HepG2 (cell line): ENCODE data around the gene GRHPR. TPM values are rescaled to one million over a fixed set of nuclear protein-coding genes. Genes with fewer than 3 reads are reported as not detected.

Experiments used
- ADNP ChIP-seq: sonication (generic); formaldehyde crosslinking; IDR thresholded peaks from 2 replicates; pipeline ENCODE4 v1.4.0; 2020; ENCODE audit warnings: missing genetic modification reagents
- ATM ChIP-seq: fragments of 450-650 bp; IDR thresholded peaks from 2 replicates; pipeline ENCODE4 v1.7.1; 2017; ENCODE audit warnings: mild to moderate bottlenecking, borderline replicate concordance
- BORCS8-MEF2B ChIP-seq: sonication (generic); formaldehyde crosslinking; IDR thresholded peaks from 2 replicates; pipeline ENCODE4 v1.8.0; 2022; ENCODE audit warnings: mild to moderate bottlenecking, missing genetic modification reagents
- ETV5 ChIP-seq: IDR thresholded peaks from 2 replicates; pipeline ENCODE4 v1.6.1; 2018; ENCODE audit warnings: missing biosample characterization, missing genetic modification reagents, inconsistent platforms, borderline replicate concordance
- EZH2 ChIP-seq: conservative IDR thresholded peaks from 2 replicates; pipeline ENCODE4 v1.6.1; 2012; ENCODE audit warnings: mild to moderate bottlenecking, low read depth, low read length, moderate library complexity
- GATAD2A ChIP-seq: IDR thresholded peaks from 2 replicates; pipeline ENCODE4 v1.6.1; 2016
- NFKBIZ ChIP-seq: IDR thresholded peaks from 2 replicates; pipeline ENCODE4 v1.6.1; 2018; ENCODE audit warnings: missing genetic modification reagents, missing compliant biosample characterization
- SAFB2 ChIP-seq: sonication (generic); formaldehyde crosslinking; IDR thresholded peaks from 2 replicates; pipeline ENCODE4 v1.5.1; 2020; ENCODE audit warnings: missing genetic modification reagents, low read depth, mild to moderate bottlenecking, borderline replicate concordance
- SMAD9 ChIP-seq: sonication (generic); formaldehyde crosslinking; IDR thresholded peaks from 2 replicates; pipeline ENCODE4 v1.5.1; 2020; ENCODE audit warnings: mild to moderate bottlenecking, missing genetic modification reagents
- polyA plus RNA-seq, 8 experiments: library from polyadenylated mRNA; depleted of rRNA in 3 of 8; stranded (reverse) in 7 of 8; unstranded in 1 of 8; fragments of >200 nt; fragmentation: Illumina TruSeq in 4 of 8; extraction: Trizol in 4 of 8; gene quantifications; 2 replicates each; pipeline versions ENCODE4 v1.2.1 to v1.2.3, GENCODE V29; 2011 to 2016; ENCODE audit warnings: low read depth in 4 of 8, missing spikeins in 1 of 8, mixed read lengths in 1 of 8; ENCODE audit not compliant: insufficient read depth in 1 of 8
- total RNA-seq, 5 experiments: library from RNA; depleted of rRNA; stranded (reverse); fragments of >200 nt; fragmentation: Illumina TruSeq; extraction: Trizol; gene quantifications; 2 replicates each; pipeline ENCODE4 v1.2.3, GENCODE V29; 2016; ENCODE audit warnings: low read depth in 1 of 5
- TF ChIP-seq, protein P1 (sequence below): sonication (generic); formaldehyde crosslinking; IDR thresholded peaks from 2 replicates; pipeline ENCODE4 v1.9.0; 2021; ENCODE audit warnings: missing genetic modification reagents, borderline replicate concordance
- TF ChIP-seq, protein P2 (sequence below): sonication (generic); formaldehyde crosslinking; IDR thresholded peaks from 2 replicates; pipeline ENCODE4 v1.4.0; 2020; ENCODE audit warnings: mild to moderate bottlenecking, missing genetic modification reagents
- TF ChIP-seq, protein P3 (sequence below): sonication (generic); formaldehyde crosslinking; conservative IDR thresholded peaks from 2 replicates; pipeline ENCODE4 v1.8.0; 2022; ENCODE audit warnings: low read depth, missing genetic modification reagents
- TF ChIP-seq, protein P4 (sequence below): sonication (generic); formaldehyde crosslinking; IDR thresholded peaks from 2 replicates; pipeline ENCODE4 v1.4.0; 2020; ENCODE audit warnings: mild to moderate bottlenecking, missing genetic modification reagents
- TF ChIP-seq, protein P5 (sequence below): IDR thresholded peaks from 2 replicates; pipeline ENCODE4 v1.6.1; 2016; ENCODE audit warnings: low read depth, missing genetic modification reagents, missing compliant biosample characterization

Gene GRHPR
- total and polyA plus RNA-seq, 2 of the 13 experiments (the other 11 are each of a cell fraction or from before 2014, with no cell fraction given) = 113 to 115 TPM

DNA sequence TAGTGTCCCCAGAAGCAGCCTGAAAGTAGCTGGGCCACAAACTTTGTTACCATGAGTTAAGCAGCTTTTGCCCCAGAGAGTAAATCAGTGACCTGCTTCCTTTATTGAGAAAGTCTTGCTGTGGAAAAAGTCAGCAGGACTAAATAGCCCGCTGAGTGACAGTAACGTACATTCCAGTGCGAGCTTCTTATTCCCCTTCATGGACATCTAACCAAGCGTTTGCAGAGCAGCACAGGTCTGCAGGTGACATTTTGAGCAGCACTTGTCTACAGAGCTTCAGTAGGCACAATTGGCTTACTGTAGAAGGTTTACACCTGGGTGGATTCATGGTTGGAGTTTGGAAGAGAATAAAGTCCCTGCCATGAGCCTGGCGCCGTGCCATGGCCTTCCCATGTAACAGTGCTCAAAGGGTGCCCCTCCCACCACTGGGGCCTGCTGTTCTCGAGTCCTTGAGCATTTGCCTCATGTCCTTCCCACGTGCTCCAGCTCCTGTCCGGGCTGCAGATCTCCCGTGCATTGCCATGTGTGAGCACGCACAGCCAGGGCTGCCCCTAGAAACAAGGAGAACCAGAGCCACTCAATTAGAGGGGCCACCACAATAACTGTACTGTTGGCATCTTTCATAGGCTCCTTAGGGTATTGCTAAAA lies 41.3 kb upstream of the GRHPR start (continued):
- TF ChIP-seq, protein P1, sequence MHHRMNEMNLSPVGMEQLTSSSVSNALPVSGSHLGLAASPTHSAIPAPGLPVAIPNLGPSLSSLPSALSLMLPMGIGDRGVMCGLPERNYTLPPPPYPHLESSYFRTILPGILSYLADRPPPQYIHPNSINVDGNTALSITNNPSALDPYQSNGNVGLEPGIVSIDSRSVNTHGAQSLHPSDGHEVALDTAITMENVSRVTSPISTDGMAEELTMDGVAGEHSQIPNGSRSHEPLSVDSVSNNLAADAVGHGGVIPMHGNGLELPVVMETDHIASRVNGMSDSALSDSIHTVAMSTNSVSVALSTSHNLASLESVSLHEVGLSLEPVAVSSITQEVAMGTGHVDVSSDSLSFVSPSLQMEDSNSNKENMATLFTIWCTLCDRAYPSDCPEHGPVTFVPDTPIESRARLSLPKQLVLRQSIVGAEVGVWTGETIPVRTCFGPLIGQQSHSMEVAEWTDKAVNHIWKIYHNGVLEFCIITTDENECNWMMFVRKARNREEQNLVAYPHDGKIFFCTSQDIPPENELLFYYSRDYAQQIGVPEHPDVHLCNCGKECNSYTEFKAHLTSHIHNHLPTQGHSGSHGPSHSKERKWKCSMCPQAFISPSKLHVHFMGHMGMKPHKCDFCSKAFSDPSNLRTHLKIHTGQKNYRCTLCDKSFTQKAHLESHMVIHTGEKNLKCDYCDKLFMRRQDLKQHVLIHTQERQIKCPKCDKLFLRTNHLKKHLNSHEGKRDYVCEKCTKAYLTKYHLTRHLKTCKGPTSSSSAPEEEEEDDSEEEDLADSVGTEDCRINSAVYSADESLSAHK (CRISPR knock-in tag) = no peak
- TF ChIP-seq, protein P2, sequence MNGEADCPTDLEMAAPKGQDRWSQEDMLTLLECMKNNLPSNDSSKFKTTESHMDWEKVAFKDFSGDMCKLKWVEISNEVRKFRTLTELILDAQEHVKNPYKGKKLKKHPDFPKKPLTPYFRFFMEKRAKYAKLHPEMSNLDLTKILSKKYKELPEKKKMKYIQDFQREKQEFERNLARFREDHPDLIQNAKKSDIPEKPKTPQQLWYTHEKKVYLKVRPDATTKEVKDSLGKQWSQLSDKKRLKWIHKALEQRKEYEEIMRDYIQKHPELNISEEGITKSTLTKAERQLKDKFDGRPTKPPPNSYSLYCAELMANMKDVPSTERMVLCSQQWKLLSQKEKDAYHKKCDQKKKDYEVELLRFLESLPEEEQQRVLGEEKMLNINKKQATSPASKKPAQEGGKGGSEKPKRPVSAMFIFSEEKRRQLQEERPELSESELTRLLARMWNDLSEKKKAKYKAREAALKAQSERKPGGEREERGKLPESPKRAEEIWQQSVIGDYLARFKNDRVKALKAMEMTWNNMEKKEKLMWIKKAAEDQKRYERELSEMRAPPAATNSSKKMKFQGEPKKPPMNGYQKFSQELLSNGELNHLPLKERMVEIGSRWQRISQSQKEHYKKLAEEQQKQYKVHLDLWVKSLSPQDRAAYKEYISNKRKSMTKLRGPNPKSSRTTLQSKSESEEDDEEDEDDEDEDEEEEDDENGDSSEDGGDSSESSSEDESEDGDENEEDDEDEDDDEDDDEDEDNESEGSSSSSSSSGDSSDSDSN (CRISPR knock-in tag) = no peak
- TF ChIP-seq SMAD9 (CRISPR knock-in tag) (no peak), NFKBIZ (CRISPR knock-in tag) (0 out of 2 replicates have a peak, but pooled peaks have one; percentile 72), GATAD2A (CRISPR knock-in tag) (peak; percentile 71), BORCS8-MEF2B (peak; percentile 84; the same call in 1 of the 2 replicates), ATM (no peak), ADNP (no peak), SAFB2 (CRISPR knock-in tag) (no peak), ETV5 (CRISPR knock-in tag) (no peak), EZH2 (no peak)
- TF ChIP-seq, protein P3, sequence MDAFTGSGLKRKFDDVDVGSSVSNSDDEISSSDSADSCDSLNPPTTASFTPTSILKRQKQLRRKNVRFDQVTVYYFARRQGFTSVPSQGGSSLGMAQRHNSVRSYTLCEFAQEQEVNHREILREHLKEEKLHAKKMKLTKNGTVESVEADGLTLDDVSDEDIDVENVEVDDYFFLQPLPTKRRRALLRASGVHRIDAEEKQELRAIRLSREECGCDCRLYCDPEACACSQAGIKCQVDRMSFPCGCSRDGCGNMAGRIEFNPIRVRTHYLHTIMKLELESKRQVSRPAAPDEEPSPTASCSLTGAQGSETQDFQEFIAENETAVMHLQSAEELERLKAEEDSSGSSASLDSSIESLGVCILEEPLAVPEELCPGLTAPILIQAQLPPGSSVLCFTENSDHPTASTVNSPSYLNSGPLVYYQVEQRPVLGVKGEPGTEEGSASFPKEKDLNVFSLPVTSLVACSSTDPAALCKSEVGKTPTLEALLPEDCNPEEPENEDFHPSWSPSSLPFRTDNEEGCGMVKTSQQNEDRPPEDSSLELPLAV (CRISPR knock-in tag) = no peak
- TF ChIP-seq, protein P4, sequence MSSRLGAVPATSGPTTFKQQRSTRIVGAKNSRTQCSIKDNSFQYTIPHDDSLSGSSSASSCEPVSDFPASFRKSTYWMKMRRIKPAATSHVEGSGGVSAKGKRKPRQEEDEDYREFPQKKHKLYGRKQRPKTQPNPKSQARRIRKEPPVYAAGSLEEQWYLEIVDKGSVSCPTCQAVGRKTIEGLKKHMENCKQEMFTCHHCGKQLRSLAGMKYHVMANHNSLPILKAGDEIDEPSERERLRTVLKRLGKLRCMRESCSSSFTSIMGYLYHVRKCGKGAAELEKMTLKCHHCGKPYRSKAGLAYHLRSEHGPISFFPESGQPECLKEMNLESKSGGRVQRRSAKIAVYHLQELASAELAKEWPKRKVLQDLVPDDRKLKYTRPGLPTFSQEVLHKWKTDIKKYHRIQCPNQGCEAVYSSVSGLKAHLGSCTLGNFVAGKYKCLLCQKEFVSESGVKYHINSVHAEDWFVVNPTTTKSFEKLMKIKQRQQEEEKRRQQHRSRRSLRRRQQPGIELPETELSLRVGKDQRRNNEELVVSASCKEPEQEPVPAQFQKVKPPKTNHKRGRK (CRISPR knock-in tag) = no peak
- TF ChIP-seq, protein P5, sequence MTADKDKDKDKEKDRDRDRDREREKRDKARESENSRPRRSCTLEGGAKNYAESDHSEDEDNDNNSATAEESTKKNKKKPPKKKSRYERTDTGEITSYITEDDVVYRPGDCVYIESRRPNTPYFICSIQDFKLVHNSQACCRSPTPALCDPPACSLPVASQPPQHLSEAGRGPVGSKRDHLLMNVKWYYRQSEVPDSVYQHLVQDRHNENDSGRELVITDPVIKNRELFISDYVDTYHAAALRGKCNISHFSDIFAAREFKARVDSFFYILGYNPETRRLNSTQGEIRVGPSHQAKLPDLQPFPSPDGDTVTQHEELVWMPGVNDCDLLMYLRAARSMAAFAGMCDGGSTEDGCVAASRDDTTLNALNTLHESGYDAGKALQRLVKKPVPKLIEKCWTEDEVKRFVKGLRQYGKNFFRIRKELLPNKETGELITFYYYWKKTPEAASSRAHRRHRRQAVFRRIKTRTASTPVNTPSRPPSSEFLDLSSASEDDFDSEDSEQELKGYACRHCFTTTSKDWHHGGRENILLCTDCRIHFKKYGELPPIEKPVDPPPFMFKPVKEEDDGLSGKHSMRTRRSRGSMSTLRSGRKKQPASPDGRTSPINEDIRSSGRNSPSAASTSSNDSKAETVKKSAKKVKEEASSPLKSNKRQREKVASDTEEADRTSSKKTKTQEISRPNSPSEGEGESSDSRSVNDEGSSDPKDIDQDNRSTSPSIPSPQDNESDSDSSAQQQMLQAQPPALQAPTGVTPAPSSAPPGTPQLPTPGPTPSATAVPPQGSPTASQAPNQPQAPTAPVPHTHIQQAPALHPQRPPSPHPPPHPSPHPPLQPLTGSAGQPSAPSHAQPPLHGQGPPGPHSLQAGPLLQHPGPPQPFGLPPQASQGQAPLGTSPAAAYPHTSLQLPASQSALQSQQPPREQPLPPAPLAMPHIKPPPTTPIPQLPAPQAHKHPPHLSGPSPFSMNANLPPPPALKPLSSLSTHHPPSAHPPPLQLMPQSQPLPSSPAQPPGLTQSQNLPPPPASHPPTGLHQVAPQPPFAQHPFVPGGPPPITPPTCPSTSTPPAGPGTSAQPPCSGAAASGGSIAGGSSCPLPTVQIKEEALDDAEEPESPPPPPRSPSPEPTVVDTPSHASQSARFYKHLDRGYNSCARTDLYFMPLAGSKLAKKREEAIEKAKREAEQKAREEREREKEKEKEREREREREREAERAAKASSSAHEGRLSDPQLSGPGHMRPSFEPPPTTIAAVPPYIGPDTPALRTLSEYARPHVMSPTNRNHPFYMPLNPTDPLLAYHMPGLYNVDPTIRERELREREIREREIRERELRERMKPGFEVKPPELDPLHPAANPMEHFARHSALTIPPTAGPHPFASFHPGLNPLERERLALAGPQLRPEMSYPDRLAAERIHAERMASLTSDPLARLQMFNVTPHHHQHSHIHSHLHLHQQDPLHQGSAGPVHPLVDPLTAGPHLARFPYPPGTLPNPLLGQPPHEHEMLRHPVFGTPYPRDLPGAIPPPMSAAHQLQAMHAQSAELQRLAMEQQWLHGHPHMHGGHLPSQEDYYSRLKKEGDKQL (CRISPR knock-in tag) = no peak
